ENCODE results near the gene ORM2.

The ORM2 gene

GRCh38 chr9:114294664-114295063 is 35.0 kb upstream of the ORM2 start:
- DNase-seq, result no peak

GRCh38 chr9:114296338-114296737 is 33.3 kb upstream of the ORM2 start:
- DNase-seq, result no peak

- peak; percentile 30 for DNase-seq
These were observed 30.1 kb upstream of the ORM2 start for GRCh38 chr9:114299286-114300152.

- peak; percentile 44 for DNase-seq
These were observed 29.4 kb upstream of the ORM2 start for GRCh38 chr9:114300153-114300845.

GRCh38 chr9:114300846-114301797 is 28.5 kb upstream of the ORM2 start:
- DNase-seq, result peak; percentile 36

- DNase-seq, result peak; percentile 30
These were observed 27.7 kb upstream of the ORM2 start for GRCh38 chr9:114301798-114302565.

GRCh38 chr9:114302727-114303126 is 26.9 kb upstream of the ORM2 start:
- DNase-seq, result peak; percentile 16

- peak; percentile 16 for DNase-seq
These were observed 26.1 kb upstream of the ORM2 start for GRCh38 chr9:114303571-114303970.

GRCh38 chr9:114303977-114304376 is 25.7 kb upstream of the ORM2 start:
- peak; percentile 13 for DNase-seq

GRCh38 chr9:114304416-114305188 is 25.1 kb upstream of the ORM2 start:
- DNase-seq, result peak; percentile 50

GRCh38 chr9:114307899-114308267 is 21.8 kb upstream of the ORM2 start:
- DNase-seq, result no peak

- peak; percentile 41 for DNase-seq
These were observed 21.2 kb upstream of the ORM2 start for GRCh38 chr9:114308361-114308950.

- DNase-seq, result peak; percentile 24
These were observed 20.6 kb upstream of the ORM2 start for GRCh38 chr9:114309096-114309495.

GRCh38 chr9:114310471-114311450 is 18.9 kb upstream of the ORM2 start:
- peak; percentile 31 for DNase-seq

GRCh38 chr9:114311571-114312512 is 17.8 kb upstream of the ORM2 start:
- DNase-seq, result peak; percentile 42

- peak; percentile 2 for DNase-seq
These were observed 17.2 kb upstream of the ORM2 start for GRCh38 chr9:114312513-114312875.

- peak; percentile 6 for DNase-seq
These were observed 16.5 kb upstream of the ORM2 start for GRCh38 chr9:114313186-114313585.

GRCh38 chr9:114314256-114314867 is 15.3 kb upstream of the ORM2 start:
- peak; percentile 31 for DNase-seq

Measured in activated effector memory CD4-positive, alpha-beta T cell treated with anti-CD3 and anti-CD28 coated beads, Interleukin-2, amount 50 U/mL, for 16 hours (primary cell).